Fibroblast of skin of abdomen (primary cell): ENCODE results near the gene SLC39A11.
"Not testable (repeated sequence)": the region's sequence is repeated elsewhere in the genome, so short reads cannot be mapped to it uniquely, and the experiment has no call there.

Source experiments
- DNase-seq: peaks from one replicate; pipeline ENCODE4 v3.0.0-alpha.2; 2013

SLC39A11 gene

DNA sequence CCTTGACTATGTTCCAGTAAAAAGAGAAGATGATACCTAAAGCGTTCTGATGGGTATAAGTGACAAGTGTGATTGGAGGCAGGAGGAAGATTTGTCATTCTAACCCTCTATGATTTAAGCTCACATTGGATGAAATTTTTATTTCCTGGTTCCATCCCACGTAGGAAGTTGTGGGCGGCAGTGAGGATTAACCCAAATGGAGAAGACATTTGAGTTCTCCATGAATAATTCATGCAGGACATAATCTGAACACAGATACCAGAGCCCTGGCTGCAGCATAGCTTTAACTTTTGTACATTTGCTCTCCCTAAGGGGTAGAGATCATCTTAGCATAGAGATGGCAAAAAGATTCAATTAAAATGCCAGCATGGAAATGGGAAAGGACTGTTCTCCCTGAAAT lies 146.3 kb downstream of the SLC39A11 start:
- no peak for DNase-seq

GRCh38 chr17:72945473-72945872 lies 147.0 kb downstream of the SLC39A11 start:
- DNase-seq = no peak

- DNase-seq = no peak
Observed at GRCh38 chr17:72943826-72944689, 148.4 kb downstream of the SLC39A11 start.

GRCh38 chr17:72942579-72942978 lies 149.9 kb downstream of the SLC39A11 start:
- DNase-seq = peak; percentile 21

DNA sequence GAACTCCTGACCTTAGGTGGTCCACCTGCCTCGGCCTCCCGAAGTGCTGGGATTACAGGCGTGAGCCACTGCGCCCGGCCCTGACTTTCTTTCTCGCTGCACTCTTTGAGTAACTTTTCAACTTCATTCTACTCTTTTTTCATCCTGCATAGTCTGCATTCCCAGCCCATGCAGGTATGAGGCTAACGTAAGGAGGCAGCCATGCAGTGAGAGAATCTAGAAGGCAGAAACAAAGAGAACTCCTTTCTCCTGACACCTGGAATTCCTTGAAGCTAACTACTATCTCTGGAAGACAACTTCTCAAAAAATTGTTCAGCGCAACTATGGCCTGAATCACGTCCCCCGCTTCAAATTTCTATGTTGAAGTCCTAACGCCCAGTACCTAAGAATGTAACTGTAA lies 152.0 kb downstream of the SLC39A11 start:
- no peak for DNase-seq

- DNase-seq = no peak
Observed at GRCh38 chr17:72938482-72938881, 154.0 kb downstream of the SLC39A11 start.

DNA sequence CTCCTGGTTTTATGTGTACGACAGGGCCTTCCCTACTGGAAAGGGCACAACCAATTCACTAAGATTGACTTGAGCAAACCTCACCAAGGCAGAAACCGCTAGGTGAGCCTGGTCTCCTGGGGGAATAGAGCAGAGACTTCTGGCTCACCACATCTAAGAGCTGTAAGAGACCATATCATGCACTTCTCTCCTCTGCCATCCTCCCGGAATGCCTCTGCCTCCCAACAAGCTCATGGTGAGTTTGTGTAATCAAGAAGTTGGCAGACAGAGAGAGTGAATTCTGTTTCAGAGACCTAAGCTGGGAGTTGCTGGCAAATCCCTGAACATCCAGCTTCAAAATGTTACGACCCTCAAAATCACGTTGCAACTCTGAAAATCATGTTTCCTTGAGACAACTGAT lies 154.8 kb downstream of the SLC39A11 start:
- DNase-seq = no peak

DNA sequence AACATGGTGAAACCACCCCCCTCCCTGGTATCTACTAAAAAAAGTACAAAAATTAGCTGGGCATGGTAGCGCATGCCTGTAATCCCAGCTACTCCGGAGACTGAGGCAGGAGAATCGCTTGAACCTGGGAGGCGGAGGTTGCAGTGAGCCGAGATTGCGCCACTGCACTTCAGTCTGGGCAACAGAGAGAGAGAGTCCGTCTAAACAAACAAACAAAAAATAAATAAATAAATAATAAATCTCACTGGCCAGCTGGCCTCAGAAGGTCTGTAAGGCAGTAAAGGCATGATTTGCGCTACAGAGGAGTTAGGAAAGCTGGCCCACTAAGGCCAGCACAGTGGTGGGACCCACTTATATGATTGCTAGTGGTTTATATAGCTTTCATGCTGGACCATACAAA lies 155.2 kb downstream of the SLC39A11 start:
- DNase-seq = not testable (repeated sequence)

- DNase-seq = no peak
Observed at GRCh38 chr17:72935984-72936383, 156.5 kb downstream of the SLC39A11 start.

- DNase-seq = no peak
Observed at GRCh38 chr17:72934927-72935326, 157.6 kb downstream of the SLC39A11 start.

GRCh38 chr17:72931635-72932034 lies 160.9 kb downstream of the SLC39A11 start:
- no peak for DNase-seq

GRCh38 chr17:72931163-72931562 lies 161.3 kb downstream of the SLC39A11 start:
- DNase-seq = no peak

- DNase-seq = no peak
Observed at GRCh38 chr17:72930031-72930430, 162.5 kb downstream of the SLC39A11 start.

DNA sequence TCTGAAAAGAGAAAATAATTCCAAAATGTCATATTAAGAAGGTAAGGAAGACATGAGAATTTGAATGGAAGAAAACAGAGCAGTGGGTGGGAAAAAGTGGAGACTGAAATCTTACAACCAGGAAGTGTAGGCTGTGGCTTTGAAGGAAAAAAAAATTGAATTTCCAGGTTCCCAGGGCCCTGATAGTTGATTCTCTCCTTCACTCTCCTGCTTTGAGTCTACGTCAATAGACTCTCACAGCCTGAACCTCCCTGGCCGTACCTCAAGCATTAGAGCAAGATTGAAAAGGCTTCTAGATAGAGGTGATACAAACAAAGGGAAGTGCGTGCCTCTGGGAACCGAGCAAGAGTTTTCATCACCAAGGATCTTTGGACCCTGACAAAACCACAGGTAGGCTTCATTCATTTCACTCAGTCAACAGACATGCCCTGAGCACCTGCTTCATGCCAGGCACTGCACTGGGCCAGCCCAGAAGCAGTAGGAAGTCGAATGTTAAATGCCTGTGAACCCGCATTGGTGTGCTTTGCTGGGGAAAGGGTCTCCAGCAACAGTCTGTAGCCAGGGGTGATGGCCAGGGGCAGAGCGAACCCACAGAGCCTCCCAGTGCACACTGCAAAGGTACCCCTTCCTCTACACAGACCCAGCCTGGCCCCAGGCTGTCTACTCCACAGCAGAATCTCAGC lies 163.9 kb downstream of the SLC39A11 start:
- DNase-seq = no peak

DNA sequence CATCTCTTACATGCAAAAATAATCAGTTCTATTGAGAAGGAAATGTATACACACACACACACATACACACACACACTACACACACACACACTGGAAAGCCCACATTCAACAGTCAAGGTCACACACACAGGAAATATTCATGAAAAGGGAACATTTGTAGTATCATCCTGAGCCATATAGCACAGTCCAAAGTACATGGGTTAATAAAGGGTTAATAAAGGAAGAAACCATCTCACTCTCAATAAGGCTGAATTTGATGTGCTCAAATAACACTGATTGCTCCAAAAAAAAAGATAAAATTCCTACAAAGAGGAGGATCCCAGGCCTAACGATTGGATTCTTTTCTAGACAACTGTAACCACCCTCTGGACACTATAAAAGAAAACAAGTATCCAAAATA lies 164.7 kb downstream of the SLC39A11 start:
- no peak for DNase-seq

GRCh38 chr17:72927146-72927545 lies 165.3 kb downstream of the SLC39A11 start:
- DNase-seq = no peak

DNA sequence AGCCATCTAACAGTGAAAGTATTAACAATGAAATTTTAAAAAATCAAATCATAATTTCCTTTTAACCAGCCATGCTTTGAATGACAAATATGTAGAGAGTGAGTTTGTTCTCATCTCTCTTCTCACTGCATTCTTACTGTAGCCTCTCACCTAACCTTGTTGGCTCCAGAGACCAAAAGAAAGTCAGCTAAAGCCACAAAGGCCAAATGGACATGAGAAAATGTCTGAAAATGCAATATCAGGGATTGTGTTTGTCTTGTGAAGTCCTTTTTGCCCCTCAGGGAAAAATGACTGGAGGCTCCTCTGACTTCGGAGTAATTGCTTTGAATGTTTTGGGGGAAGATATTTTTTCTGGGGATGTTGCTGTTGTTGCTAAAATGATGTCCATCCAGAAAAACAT lies 166.3 kb downstream of the SLC39A11 start:
- no peak for DNase-seq

GRCh38 chr17:72924196-72924595 lies 168.3 kb downstream of the SLC39A11 start:
- DNase-seq = no peak

- no peak for DNase-seq
Observed at GRCh38 chr17:72922219-72922618, 170.3 kb downstream of the SLC39A11 start.

DNA sequence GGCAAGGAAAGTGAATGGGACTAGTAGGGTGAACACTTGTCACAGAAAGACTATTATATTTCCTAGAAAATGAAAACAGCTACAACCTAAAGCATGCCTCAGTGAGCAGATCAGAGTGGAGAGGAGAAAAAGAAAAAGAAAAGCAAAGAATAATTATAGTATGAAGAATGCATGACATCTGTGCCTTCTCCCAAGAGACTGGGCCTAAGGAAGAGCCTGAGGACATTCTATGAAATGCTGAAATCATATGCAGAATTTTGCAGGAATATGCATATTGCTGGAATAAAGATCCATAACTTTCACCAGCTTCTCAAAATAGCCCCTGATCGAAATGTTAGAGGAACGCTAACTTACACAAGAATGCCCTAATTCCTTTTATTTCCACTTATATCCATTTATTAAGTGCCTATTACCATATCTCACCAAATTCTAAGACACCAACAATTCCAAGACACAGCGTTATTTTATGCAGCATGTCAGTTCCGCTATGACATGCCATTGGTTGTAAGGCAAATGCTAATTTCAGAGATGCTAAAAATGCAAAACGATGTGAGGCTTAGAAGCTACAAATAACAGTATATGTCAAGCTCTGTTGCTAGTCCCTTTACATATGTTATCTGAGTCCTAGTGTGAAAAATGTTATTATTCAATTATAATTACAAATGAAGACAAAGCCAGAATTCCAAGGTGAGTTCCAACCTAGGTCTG lies 171.0 kb downstream of the SLC39A11 start:
- no peak for DNase-seq

DNA sequence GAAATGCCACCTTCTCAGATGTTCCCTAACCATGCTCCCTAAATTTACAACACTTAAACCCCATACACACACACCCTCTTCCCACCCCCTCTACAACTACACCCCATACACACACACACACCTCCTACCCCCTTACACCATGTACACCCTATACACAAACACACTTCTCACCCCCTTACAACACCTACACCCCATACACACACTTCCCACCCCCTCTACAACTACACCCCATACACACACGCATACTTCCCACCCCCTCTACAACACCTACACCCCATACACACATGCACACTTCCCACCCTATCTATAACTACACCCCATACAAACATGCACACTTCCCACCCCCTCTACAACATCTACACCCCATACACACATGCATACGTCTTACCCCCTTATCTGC lies 172.0 kb downstream of the SLC39A11 start:
- no peak for DNase-seq

DNA sequence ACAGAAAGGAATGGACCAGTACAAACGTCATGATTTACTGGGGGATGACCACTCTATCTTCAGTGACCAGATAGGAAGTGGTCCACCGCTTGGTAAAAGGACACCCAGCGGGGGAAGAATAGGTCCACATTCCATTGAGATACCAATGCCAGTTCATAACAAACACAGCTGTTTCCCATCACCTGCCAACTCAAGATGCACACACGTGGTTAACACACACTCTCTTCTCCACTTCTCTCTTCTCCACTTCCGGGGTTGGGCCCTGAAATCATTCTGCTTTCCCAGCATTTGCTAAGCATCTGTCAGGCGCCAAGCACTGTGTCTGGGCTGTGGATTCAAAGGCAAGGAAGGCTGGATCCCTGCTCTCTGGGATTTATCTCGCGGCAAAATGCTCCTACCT lies 175.5 kb downstream of the SLC39A11 start:
- DNase-seq = peak; percentile 22

GRCh38 chr17:72915625-72916081 lies 176.8 kb downstream of the SLC39A11 start:
- no peak for DNase-seq
